Psoas muscle (tissue), 8 donors: ENCODE data around the gene BCKDK. TPM values are rescaled to one million over a fixed set of nuclear protein-coding genes. Genes with fewer than 3 reads are reported as not detected.

Experiments used
- ATAC-seq, 4 donors: fragments of 200-7000 bp; cut with Tn5 transposase; one replicate each; pipeline ENCODE4 v1.9.1; 2020; ENCODE audit warnings: moderate library complexity in 3 of 4, mild to moderate bottlenecking in 2 of 4
- DNase-seq, 2 donors: peaks; one replicate each; pipeline ENCODE4 v3.0.0-alpha.2; 2020
- H3K27ac ChIP-seq: fragments of 200-600 bp; one replicate; pipeline ENCODE4 v1.8.0; 2022
- H3K27me3 ChIP-seq, 3 donors: fragments of 200-600 bp in 1 of 3; one replicate each; pipeline versions ENCODE4 v1.6.1 to v1.8.0; 2013 to 2022; ENCODE audit warnings: low read length in 2 of 3, mild to moderate bottlenecking in 2 of 3, moderate library complexity in 1 of 3; ENCODE audit not compliant: insufficient read depth in 3 of 3
- H3K36me3 ChIP-seq, 2 donors: fragments of 200-600 bp in 1 of 2; one replicate each; pipeline versions ENCODE4 v1.6.1 to v1.8.0; 2013 to 2022; ENCODE audit warnings: low read depth in 1 of 2, mild to moderate bottlenecking in 1 of 2, moderate library complexity in 1 of 2; ENCODE audit not compliant: insufficient read depth in 1 of 2
- H3K4me1 ChIP-seq: fragments of 200-600 bp; one replicate; pipeline ENCODE4 v1.8.0; 2022
- H3K4me3 ChIP-seq: fragments of 200-600 bp; one replicate; pipeline ENCODE4 v1.8.0; 2022; ENCODE audit warnings: mild to moderate bottlenecking
- H3K9me3 ChIP-seq: fragments of 200-600 bp; one replicate; pipeline ENCODE4 v1.8.0; 2022
- WGBS, 3 donors: extraction: QIAGEN DNeasy Blood & Tissue Kit; methylation state at CpG; one replicate each; pipeline versions ENCODE4 v1.1.6 to v1.1.7; 2013; 5-methylcytosine and 5-hydroxymethylcytosine counted together
- intact Hi-C, 2 donors: fragments of 100-400 bp; cut with DNase I; formaldehyde crosslinking; loops; one replicate each; pipeline versions ENCODE4 v1.11.0 to v1.14.2; 2022
- polyA plus RNA-seq, 3 donors: library from polyadenylated mRNA; stranded (reverse); fragments of 200-250 nt; gene quantifications; one replicate each; pipeline ENCODE4 v1.2.3, GENCODE V29; 2013
- total RNA-seq, 4 donors: library from RNA; stranded (reverse); fragmentation: NEBNext Ultra II Directional in 2 of 4; extraction: Animal tissue kit (Norgen Biotek cat#: 25700) in 2 of 4; gene quantifications; one replicate each; pipeline versions ENCODE4 v1.2.1 to v1.2.4, GENCODE V29; 2021 to 2023
- TF ChIP-seq, protein P1 (sequence below): fragments of 200-600 bp; IDR thresholded peaks from one replicate; pipeline ENCODE4 v1.8.0; 2022; ENCODE audit warnings: antibody characterized with exemption
- donor health status: healthy with polysubstance abuse.
- donor health status: DM: no; HTN: no; CAD: no; lungs with moderate emphysema.
- donor health status: Bipolar disorder and iron deficiency.
- donor health status: healthy.
- donor health status: DM: yes; HTN: yes; CAD: no.
- donor health status: DM: no; HTN: no; CAD: no.
- donor health status: DM: no; HTN: no; CAD: no.
- donor health status: DM: yes; HTN: yes; CAD: no.

Gene BCKDK
- total and polyA plus RNA-seq, 7 donors, result 36.7 to 72.8 (median 52.5) TPM

DNA sequence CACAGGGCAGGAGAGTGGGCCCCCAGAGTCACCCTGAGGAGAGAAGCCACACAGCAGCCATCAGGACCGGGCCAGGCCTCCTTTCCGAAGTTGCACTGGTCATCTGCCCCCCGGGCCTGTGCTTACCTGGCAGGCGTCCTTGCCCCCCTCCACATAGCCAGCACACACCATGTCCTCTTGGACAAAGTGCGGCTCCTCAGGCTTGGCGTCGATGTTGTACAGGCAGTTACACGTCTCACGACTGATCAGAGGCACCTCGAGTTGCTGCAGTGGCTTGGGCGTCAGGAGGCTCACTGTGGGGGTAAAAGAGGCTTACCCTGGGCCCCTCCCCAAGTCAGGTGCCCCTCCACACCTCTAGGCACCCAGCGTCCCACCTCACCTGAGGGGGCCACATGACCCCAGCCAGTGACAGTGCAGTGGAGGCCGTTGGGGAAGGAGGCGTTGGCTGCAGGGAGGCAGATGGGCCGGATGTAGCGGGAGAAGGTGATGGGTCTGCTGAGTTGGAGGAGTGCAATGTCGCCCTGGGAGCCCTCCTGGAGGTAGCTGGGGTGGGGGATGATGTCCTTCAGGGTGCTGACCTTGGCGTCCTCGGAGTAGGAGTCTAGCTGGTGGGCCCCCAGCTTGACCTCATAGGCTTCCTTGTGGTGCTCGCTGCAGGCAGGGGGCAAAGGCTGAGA is 24.3 kb downstream of the BCKDK start:
- Histone ChIP-seq H3K27me3 (no peaks in the 10 kb centered on the region), H3K4me3 (no peak overlapping the region), H3K4me1 (peaks cover 20% of the 10 kb centered on the region), H3K9me3 (no peaks in the 10 kb centered on the region), H3K36me3 (peaks cover 0 to 44% of the 10 kb centered on the region in 2 donors), H3K27ac (no peak overlapping the region)
- TF ChIP-seq, protein P1, sequence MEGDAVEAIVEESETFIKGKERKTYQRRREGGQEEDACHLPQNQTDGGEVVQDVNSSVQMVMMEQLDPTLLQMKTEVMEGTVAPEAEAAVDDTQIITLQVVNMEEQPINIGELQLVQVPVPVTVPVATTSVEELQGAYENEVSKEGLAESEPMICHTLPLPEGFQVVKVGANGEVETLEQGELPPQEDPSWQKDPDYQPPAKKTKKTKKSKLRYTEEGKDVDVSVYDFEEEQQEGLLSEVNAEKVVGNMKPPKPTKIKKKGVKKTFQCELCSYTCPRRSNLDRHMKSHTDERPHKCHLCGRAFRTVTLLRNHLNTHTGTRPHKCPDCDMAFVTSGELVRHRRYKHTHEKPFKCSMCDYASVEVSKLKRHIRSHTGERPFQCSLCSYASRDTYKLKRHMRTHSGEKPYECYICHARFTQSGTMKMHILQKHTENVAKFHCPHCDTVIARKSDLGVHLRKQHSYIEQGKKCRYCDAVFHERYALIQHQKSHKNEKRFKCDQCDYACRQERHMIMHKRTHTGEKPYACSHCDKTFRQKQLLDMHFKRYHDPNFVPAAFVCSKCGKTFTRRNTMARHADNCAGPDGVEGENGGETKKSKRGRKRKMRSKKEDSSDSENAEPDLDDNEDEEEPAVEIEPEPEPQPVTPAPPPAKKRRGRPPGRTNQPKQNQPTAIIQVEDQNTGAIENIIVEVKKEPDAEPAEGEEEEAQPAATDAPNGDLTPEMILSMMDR, result no peak
- no peak for ATAC-seq
- no peak for DNase-seq
- intact Hi-C loops, result no loop called here
- WGBS, 3 donors, result 80 to 90% (median 84%) methylated on average over 18 to 20 of the region's 20 CpGs

DNA sequence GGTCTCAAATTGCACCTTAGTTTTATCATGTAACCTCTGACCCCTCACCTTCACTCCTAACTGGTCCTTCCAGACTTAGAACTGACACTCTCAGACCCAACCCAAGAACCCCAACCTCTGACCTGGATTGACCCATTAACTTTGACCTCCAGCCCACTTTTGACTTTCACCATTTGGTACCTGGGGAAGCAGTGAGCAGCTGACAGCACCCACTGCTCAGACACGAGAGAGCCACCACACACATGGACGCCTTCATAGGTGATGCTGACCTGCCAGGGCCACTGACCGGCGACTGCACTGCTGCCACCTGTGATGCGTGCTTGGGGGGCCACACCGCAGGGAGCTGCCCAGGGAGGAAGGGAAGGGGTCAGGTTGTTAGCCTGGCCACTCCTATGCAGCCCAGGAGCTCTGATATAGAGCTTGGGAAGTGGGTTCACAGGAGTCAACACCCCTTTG is 24.9 kb downstream of the BCKDK start:
- Histone ChIP-seq H3K9me3 (no peaks in the 10 kb centered on the region), H3K36me3 (peaks cover 0 to 38% of the 10 kb centered on the region in 2 donors), H3K4me3 (no peak overlapping the region), H3K27ac (no peak overlapping the region), H3K27me3 (no peaks in the 10 kb centered on the region), H3K4me1 (peaks cover 14% of the 10 kb centered on the region)
- DNase-seq (no peak), ATAC-seq (no peak)
- WGBS, 3 donors, result 82 to 93% (median 85%) methylated on average over 6 of the region's 6 CpGs
- intact Hi-C loops, result no loop called here
- TF ChIP-seq, protein P1, result no peak

DNA sequence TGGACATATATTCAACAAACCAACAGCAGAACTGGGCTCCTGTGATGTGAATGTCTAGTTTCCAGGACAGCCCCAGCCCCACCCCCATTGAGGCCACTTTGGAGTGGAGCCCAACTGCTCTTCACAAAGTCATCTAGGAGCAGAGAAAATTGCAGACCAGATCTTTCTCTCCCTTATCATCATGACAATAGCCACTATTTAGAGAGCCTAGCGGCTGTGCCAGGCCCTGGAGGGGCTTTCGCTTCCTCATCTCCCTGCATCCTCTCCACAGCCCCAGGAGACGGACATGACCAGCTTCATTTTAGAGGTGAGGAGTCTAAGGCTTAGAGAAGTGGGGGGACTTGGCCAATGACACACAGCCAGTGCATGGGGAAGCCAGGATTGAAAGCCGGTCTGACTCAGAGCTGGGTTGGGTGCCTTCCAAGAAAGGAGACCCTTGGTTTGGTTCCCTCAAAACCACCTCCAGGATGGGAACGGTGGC is 25.9 kb downstream of the BCKDK start:
- ATAC-seq (no peak), DNase-seq (no peak)
- peaks cover 0 to 30% of the 10 kb centered on the region in 2 donors for H3K36me3 ChIP-seq
- H3K27ac ChIP-seq, result no peak overlapping the region
- peaks cover 15% of the 10 kb centered on the region for H3K4me1 ChIP-seq
- intact Hi-C loops, result no loop called here
- WGBS, 3 donors, result 27 to 41% (median 27%) methylated on average over 5 of the region's 5 CpGs
- no peak overlapping the region for H3K4me3 ChIP-seq
- no peaks in the 10 kb centered on the region for H3K9me3 ChIP-seq
- no peaks in the 10 kb centered on the region for H3K27me3 ChIP-seq
- TF ChIP-seq, protein P1, result no peak

DNA sequence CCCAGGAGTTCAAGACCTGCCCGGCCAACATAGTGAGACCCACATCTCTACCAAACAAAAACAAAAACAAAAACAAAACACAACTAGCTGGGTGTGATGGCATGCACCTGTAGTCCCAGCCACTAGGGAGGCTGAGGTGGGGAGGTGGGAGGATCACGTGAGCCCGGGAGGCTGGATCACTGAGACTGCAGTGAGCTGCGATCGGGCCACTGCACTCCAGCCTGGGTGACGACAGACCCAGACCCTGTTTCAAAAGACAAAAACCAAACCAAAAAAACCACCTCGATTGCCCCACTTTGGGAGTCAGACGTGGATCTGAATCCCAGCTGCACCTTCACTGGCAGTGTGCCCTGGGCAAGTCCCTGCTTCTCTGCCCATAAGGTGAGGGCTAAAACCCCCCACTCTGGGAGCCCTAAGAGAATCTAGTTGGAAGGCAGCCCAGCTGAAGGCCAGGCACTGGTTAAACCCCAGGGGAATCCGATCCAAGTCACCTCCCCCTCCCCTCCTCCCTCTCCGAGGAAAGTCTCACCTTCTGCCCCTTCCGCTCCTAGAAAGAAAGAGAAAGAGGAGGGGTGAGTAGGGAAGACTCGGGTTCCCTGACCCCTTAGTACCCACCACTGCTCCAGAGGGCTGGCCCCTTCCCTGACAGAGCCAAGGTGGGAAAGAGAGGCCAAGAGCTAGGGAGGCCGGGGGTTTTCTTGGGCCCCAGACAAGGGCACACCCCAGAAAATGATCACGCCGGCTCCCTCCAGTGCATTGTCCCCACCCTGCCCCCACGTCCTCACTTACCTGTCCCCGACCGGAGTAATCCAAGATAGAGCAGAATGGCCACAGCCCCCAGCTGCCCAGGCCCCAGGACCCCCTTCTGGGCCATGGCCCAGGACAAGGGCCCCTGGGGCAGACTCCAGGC is 26.7 kb downstream of the BCKDK start:
- Histone ChIP-seq H3K27me3 (no peaks in the 10 kb centered on the region), H3K4me3 (no peak overlapping the region), H3K4me1 (peaks cover 12% of the 10 kb centered on the region), H3K27ac (no peak overlapping the region), H3K9me3 (no peaks in the 10 kb centered on the region), H3K36me3 (peaks cover 0 to 26% of the 10 kb centered on the region in 2 donors)
- 28 to 30% (median 28%) methylated on average over 17 to 18 of the region's 18 CpGs for WGBS, 3 donors
- no peak for ATAC-seq
- TF ChIP-seq, protein P1, result no peak
- intact Hi-C loops, result no loop called here
- no peak for DNase-seq
